Nephron (organoid): Measurements from ENCODE around the gene ERICH2.

Source experiments
- H3K27ac Mint-ChIP-seq, 3 experiments: 2 replicates each; pipeline ENCODE4 v1.8.0; 2020; ENCODE audit warnings: mixed read lengths in 3 of 3, mild to moderate bottlenecking in 2 of 3, moderate library complexity in 1 of 3
- H3K27me3 Mint-ChIP-seq: 2 replicates; pipeline ENCODE4 v1.8.0; 2021; ENCODE audit warnings: low read depth, mild to moderate bottlenecking, moderate library complexity, mixed read lengths
- H3K36me3 Mint-ChIP-seq: 2 replicates; pipeline ENCODE4 v1.8.0; 2020; ENCODE audit warnings: low read depth, mixed read lengths
- H3K4me1 Mint-ChIP-seq: 2 replicates; pipeline ENCODE4 v1.8.0; 2020; ENCODE audit warnings: mixed read lengths
- H3K4me3 Mint-ChIP-seq, 3 experiments: 2 replicates each; pipeline ENCODE4 v1.8.0; 2020; ENCODE audit warnings: mild to moderate bottlenecking in 3 of 3, mixed read lengths in 3 of 3, moderate library complexity in 2 of 3
- H3K9me3 Mint-ChIP-seq: 2 replicates; pipeline ENCODE4 v1.8.0; 2020; ENCODE audit warnings: mixed read lengths
- CTCF ChIP-seq, 3 experiments: fragments of 200-600 bp; sonication (generic); IDR thresholded peaks; one replicate each; pipeline ENCODE4 v1.5.0; 2021; ENCODE audit warnings: antibody characterized with exemption in 3 of 3; ENCODE audit not compliant: unreplicated experiment in 3 of 3

ERICH2 gene

GRCh38 chr2:170812710-170813600, 42.8 kb downstream of the ERICH2 start:
- H3K4me3 Mint-ChIP-seq = peak overlapping the region; percentile 34 to 64 (median 57)
- H3K27ac Mint-ChIP-seq = no peak overlapping the region
- no peaks in the 10 kb centered on the region for H3K36me3 Mint-ChIP-seq
- TF ChIP-seq CTCF (IDR thresholded peaks at IDR 0.05; ENCODE audit: unreplicated experiment in 3 of 3) = peak; percentile 69 to 75 (median 71)
- peaks cover 43% of the 10 kb centered on the region for H3K4me1 Mint-ChIP-seq
- peaks cover 82% of the 10 kb centered on the region for H3K27me3 Mint-ChIP-seq
- H3K9me3 Mint-ChIP-seq = no peaks in the 10 kb centered on the region

- Mint-ChIP-seq H3K27me3 (peaks cover 88% of the 10 kb centered on the region), H3K9me3 (no peaks in the 10 kb centered on the region), H3K4me3 (peak overlapping the region; percentile 57 to 64 (median 58)), H3K4me1 (peaks cover 49% of the 10 kb centered on the region), H3K27ac (no peak overlapping the region), H3K36me3 (no peaks in the 10 kb centered on the region)
- TF ChIP-seq CTCF (IDR thresholded peaks at IDR 0.05; ENCODE audit: unreplicated experiment in 3 of 3) = no peak
Observed at GRCh38 chr2:170813611-170814532, 43.7 kb downstream of the ERICH2 start.

GRCh38 chr2:170814533-170815230, 44.5 kb downstream of the ERICH2 start:
- H3K27ac Mint-ChIP-seq = no peak overlapping the region
- no peaks in the 10 kb centered on the region for H3K36me3 Mint-ChIP-seq
- H3K4me3 Mint-ChIP-seq = peak overlapping the region in 2 of 3 experiments; percentile 48 to 58
- peaks cover 90% of the 10 kb centered on the region for H3K27me3 Mint-ChIP-seq
- peaks cover 51% of the 10 kb centered on the region for H3K4me1 Mint-ChIP-seq
- no peaks in the 10 kb centered on the region for H3K9me3 Mint-ChIP-seq
- no peak for TF ChIP-seq CTCF (IDR thresholded peaks at IDR 0.05; ENCODE audit: unreplicated experiment in 3 of 3)

- H3K27ac Mint-ChIP-seq = no peak overlapping the region
- peaks cover 94% of the 10 kb centered on the region for H3K27me3 Mint-ChIP-seq
- H3K36me3 Mint-ChIP-seq = no peaks in the 10 kb centered on the region
- no peaks in the 10 kb centered on the region for H3K9me3 Mint-ChIP-seq
- peaks cover 51% of the 10 kb centered on the region for H3K4me1 Mint-ChIP-seq
- no peak for TF ChIP-seq CTCF (IDR thresholded peaks at IDR 0.05; ENCODE audit: unreplicated experiment in 3 of 3)
- peak overlapping the region; percentile 48 to 84 (median 79) for H3K4me3 Mint-ChIP-seq
Observed at GRCh38 chr2:170815311-170815710, 45.1 kb downstream of the ERICH2 start.

- peaks cover 99% of the 10 kb centered on the region for H3K27me3 Mint-ChIP-seq
- no peak overlapping the region for H3K27ac Mint-ChIP-seq
- TF ChIP-seq CTCF (IDR thresholded peaks at IDR 0.05; ENCODE audit: unreplicated experiment in 3 of 3) = peak; percentile 78 to 90 (median 87)
- peaks cover 57% of the 10 kb centered on the region for H3K4me1 Mint-ChIP-seq
- no peaks in the 10 kb centered on the region for H3K9me3 Mint-ChIP-seq
- peak overlapping the region; percentile 80 to 84 (median 83) for H3K4me3 Mint-ChIP-seq
- no peaks in the 10 kb centered on the region for H3K36me3 Mint-ChIP-seq
Observed at GRCh38 chr2:170815746-170816503, 45.7 kb downstream of the ERICH2 start.
